Subcutaneous adipose tissue (tissue), 4 donors: ENCODE data around the gene RTRAF. TPM values are rescaled to one million over a fixed set of nuclear protein-coding genes. Genes with fewer than 3 reads are reported as not detected.

ENCODE experiments used
- total RNA-seq, 4 donors: library from RNA; depleted of rRNA; stranded (reverse); fragments of >200 nt; gene quantifications; one replicate each; pipeline ENCODE4 v1.1.0, GENCODE V29; 2016
- TF ChIP-seq, protein P1 (sequence below): fragments of 450-650 bp; IDR thresholded peaks from one replicate; pipeline ENCODE4 v1.5.1; 2016; ENCODE audit warnings: low read depth, mild to moderate bottlenecking, control low read depth, antibody characterized with exemption, moderate library complexity

RTRAF gene
- 100 to 1,000 TPM in 1 of 4 donors, 10 to 100 TPM in 3; 65.0 to 161 (median 82.4) TPM for total RNA-seq

DNA sequence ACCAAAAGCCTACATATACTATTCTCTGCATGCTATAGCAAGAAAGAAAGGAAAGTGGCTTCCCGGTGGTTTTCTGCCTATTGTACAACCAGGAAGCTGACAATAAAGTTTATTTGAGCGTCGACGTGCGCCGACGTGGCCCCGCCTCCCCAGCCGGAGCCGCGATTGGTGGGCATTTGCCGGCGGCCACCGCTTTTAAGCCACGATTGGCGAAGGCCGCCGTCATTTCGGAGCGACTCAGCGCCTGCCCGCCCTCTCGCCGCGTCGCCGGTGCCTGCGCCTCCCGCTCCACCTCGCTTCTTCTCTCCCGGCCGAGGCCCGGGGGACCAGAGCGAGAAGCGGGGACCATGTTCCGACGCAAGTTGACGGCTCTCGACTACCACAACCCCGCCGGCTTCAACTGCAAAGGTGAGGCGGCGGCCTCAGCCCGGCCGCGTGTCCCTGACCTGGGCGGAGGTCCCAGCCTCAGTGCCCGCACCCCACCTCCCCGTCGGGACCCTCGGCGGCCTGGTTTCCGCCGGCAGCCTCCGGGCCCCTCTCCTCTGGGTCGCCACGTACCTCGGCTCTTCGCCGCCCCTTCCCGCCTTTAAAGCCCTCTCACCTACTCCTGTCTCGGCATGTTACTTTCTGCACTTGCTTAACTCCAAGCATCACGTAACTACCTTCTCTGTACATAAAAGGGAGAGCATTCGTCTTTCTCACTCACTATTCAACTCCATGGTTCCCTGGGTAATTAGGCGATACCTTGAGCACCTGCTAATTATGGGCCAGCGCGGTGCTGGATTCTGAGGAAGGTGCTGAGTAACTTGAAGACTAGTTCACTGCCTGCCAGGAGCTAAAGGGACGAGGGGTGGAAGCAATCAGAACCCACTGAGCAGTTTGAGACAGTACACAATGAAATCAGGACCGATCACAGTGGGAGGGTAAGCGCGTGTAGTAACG lies at the start of gene RTRAF:
RTRAF (plus strand) TSS at position 254 of the 942 bp plus-strand sequence; CDS start at position 348, 94 bp downstream.
- TF ChIP-seq, protein P1, sequence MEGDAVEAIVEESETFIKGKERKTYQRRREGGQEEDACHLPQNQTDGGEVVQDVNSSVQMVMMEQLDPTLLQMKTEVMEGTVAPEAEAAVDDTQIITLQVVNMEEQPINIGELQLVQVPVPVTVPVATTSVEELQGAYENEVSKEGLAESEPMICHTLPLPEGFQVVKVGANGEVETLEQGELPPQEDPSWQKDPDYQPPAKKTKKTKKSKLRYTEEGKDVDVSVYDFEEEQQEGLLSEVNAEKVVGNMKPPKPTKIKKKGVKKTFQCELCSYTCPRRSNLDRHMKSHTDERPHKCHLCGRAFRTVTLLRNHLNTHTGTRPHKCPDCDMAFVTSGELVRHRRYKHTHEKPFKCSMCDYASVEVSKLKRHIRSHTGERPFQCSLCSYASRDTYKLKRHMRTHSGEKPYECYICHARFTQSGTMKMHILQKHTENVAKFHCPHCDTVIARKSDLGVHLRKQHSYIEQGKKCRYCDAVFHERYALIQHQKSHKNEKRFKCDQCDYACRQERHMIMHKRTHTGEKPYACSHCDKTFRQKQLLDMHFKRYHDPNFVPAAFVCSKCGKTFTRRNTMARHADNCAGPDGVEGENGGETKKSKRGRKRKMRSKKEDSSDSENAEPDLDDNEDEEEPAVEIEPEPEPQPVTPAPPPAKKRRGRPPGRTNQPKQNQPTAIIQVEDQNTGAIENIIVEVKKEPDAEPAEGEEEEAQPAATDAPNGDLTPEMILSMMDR = no peak

DNA sequence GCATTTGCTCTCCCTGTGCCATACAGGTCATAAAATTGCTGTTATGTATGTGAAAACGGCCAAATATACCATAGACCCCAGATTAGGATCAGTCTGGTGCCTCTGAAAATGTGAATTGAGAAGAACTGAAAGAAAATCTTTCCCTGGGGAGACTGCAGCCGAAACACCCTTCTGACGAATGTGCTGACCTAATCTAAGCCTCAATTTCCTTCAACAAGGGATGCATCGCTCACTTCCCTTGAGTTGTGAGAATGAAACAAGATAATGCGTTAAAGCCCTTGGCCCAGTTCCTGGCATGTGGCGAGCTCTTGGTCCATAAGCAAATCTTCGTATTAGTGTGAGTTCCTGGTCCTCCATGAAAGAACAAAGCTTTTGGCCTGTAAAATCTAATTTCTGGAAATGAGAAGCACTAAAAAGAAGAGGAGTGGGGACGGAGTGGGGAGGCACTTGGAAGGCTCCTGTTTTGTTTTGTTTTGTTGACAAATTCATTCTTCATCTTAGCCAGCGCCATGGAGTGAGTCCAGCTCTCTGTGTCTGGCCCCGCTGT lies 49.5 kb upstream of the RTRAF start:
- TF ChIP-seq, protein P1 = no peak

DNA sequence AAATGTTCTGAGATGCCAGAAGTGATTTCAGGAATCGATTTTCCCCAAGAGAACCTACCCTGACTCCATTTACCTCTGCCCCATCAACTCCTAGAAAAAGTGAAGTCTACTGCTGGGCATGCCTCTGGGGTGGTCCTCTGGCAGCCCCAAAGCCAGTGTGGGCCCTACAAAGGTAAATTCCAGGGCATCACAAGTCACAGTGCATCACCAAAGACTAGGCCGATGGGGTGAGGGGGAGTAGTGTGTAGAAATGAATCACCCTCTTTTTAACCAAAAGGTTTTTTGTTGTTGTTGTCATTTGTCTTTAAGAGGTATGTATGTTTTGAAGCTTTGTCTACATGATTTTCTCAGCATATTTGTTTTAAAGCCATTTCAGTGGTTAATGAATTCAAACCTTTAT lies 46.4 kb upstream of the RTRAF start:
- TF ChIP-seq, protein P1 = no peak

DNA sequence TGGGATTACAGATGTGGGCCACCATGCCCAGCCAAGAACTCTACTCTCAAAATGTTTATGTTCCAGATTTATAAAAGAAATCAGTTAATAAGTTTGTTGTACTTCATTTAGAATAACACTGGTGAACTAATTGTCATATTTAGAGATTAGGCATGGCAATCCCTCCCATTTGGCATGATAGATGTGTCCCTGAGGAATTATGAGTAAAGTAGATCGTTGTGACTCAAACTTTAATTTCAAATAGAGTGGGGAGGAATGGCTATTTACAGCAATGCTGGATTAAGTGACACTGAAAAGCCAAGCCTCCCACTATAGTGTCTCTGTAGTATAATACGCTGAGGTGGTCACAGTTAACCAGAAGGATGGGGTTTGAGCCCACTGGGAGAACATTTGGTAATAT lies 39.3 kb upstream of the RTRAF start:
- TF ChIP-seq, protein P1 = no peak

DNA sequence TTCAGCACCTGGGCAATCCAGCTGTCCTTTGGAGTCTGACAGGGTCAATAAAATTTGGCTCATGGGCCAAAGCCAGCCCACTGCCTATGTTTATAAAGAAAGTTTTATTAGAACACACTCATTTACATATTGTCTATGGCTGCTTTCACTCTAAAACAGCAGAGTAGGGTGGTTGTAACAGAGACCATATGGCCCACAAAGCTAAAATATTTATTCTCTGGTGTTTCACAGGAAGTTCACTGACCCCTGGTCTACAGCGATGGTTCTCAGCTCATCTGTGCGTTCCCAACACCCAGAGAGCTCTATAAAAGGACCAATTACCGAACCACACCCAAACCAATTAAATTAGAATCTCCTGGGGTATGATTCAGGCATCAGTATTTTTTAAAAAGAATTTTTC lies 37.7 kb upstream of the RTRAF start:
- TF ChIP-seq, protein P1 = no peak

DNA sequence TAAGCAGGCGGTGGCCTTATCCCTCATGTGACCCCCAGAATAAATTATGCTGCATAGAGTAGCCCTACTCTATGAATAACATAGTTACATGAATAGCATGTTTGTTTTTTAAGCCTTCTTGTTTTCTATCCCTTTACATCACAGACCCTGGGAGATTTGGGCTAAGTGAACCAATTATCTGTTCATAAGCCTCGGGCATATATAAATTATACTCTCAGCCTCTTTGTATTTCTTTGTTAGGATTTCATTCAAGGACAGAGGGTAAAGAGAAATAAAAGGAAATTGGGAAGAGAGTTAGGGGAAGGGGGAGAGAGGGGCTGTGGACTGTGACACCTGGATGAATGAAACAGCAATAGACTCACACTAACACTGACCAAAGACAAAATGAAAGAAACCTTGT lies 35.3 kb upstream of the RTRAF start:
- TF ChIP-seq, protein P1 = no peak

DNA sequence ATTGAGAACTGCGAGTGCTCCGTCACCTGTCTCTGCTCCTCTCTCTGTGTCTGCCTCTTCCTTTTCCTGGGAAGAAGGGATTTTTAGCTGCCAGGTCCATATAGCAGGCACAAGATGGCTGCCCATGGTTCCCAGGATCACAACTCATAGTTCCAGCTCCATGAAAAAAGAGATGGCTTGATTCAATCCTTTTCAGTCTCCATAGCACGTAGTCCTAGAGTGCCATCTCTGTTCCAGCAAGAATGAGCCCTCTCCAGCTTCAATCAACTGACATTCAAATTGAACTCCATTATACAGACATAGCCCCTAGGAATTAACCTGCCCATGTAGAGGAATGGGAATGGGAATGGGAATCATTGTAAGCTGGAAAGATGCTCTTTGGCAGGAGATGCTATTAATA lies 34.7 kb upstream of the RTRAF start:
- TF ChIP-seq, protein P1 = no peak
